ENCODE data around the gene SLC25A33.

Gene SLC25A33

DNA sequence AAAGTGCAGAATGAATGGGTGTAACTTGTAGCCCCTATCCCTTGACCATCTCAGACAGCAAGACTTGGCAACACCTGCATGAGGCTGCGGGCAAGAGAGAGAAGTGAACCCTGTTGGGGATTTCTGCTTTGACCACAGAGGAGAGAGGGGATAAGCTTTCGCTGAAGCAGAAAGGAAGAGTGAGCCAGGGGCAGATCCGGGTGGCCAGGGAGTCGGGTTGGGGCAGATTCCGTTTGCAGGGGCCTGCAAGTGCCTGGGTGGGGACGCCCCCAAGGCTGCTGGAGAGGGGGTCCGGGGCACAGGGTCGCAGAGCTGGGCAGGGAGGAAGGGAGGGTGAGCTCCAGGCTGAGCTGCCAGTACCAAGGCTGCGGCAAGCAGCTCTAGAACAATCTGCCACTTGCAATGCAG, 86.9 kb downstream of the SLC25A33 start:
- Histone ChIP-seq H3K4me1 (ENCODE audit: control insufficient read depth, insufficient read depth, low read length) (no peaks in the 10 kb centered on the region), H3K27me3 (ENCODE audit: control insufficient read depth, insufficient read depth, low read length) (peaks cover 11% of the 10 kb centered on the region), H3K36me3 (ENCODE audit: control insufficient read depth, insufficient read depth, low read length) (no peaks in the 10 kb centered on the region), H3K9ac (ENCODE audit: low read length) (no peak overlapping the region), H3K9me3 (ENCODE audit: control insufficient read depth, low read length) (no peaks in the 10 kb centered on the region), H3K4me3 (ENCODE audit: low read length) (no peak overlapping the region)

GRCh38 chr1:9628541-9629444, 89.5 kb downstream of the SLC25A33 start:
- no peaks in the 10 kb centered on the region for H3K36me3 ChIP-seq (ENCODE audit: control insufficient read depth, insufficient read depth, low read length)
- no peaks in the 10 kb centered on the region for H3K9me3 ChIP-seq (ENCODE audit: control insufficient read depth, low read length)
- no peak overlapping the region for H3K4me3 ChIP-seq (ENCODE audit: low read length)
- peaks cover 11% of the 10 kb centered on the region for H3K27me3 ChIP-seq (ENCODE audit: control insufficient read depth, insufficient read depth, low read length)
- no peaks in the 10 kb centered on the region for H3K4me1 ChIP-seq (ENCODE audit: control insufficient read depth, insufficient read depth, low read length)
- H3K9ac ChIP-seq (ENCODE audit: low read length), result no peak overlapping the region

DNA sequence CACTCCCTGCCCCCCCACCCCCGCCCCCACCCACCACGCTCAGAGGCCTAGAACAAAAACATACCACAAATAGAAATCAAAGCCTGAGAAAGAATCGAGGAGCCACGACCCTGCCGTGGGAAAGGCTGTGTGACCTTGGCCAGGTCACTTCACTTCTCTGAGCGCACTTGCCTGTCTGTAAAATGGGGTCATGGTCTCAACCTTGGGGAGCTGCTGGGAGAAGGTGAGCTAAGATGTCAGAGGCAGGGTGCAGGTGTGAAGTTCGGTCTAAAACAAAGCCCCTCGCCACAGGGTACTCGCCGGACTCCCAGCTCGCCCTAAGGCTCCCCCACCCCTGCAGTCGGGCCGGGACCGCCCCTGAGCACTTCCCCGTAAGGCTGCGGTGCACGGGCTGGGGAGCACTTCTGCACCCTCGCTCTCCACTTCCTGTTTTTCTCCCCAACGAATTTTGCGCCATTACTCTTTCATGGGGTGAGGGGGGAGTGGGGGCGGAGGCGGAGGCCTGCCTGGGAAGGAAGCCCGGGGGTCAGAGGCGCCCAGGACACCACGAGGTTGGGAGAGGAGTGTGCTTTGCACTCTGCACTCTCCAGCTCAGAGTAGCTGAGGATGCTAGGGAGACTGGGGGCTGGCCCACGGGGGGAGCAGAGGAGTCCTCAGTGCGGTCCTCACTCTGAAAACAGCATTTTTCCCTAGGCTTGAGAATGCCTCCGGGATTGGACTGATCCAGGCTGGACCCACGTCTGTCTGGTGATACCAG, 90.4 kb downstream of the SLC25A33 start:
- no peaks in the 10 kb centered on the region for H3K36me3 ChIP-seq (ENCODE audit: control insufficient read depth, insufficient read depth, low read length)
- H3K4me1 ChIP-seq (ENCODE audit: control insufficient read depth, insufficient read depth, low read length), result no peaks in the 10 kb centered on the region
- H3K27me3 ChIP-seq (ENCODE audit: control insufficient read depth, insufficient read depth, low read length), result peaks cover 11% of the 10 kb centered on the region
- H3K9me3 ChIP-seq (ENCODE audit: control insufficient read depth, low read length), result no peaks in the 10 kb centered on the region
- H3K9ac ChIP-seq (ENCODE audit: low read length), result no peak overlapping the region
- H3K4me3 ChIP-seq (ENCODE audit: low read length), result no peak overlapping the region

DNA sequence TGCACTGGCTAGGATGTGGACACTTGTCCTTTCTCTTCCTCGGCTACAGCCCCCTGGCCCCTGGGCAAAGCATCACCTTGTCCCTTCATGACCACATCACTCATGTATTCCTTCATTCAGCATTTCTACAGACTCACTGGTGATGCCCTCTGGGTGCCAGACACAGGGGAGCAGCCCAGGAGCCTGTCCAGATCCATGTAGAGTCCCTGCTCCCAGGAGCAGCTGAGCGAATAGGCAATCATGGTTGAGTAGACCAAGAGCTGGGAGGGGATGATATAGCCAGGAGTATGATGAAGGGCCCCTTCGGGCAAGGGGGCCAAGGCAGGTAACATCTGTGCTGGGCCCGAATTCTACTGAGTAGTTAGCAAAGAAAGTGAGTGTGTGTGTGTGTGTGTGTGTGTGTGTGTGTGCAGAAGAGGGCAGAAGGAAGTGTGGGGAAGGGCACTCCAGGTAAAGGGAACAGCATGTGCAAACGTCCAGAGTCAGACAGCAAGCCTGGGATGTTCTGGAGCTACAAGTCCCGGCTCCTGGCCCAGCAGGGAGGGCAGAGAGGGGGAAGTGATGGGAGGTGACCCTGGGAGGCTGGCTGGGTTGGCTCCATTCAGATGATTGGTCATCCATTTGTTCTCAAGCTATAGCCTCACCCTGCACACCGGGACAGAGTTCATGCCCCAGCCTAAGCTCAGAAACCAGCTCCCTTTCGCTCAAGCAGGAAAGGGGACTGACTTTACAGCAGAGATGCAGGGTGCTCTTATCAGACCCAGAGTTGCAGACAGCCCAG, 91.3 kb downstream of the SLC25A33 start:
- H3K36me3 ChIP-seq (ENCODE audit: control insufficient read depth, insufficient read depth, low read length), result no peaks in the 10 kb centered on the region
- H3K4me1 ChIP-seq (ENCODE audit: control insufficient read depth, insufficient read depth, low read length), result no peaks in the 10 kb centered on the region
- peaks cover 11% of the 10 kb centered on the region for H3K27me3 ChIP-seq (ENCODE audit: control insufficient read depth, insufficient read depth, low read length)
- H3K9ac ChIP-seq (ENCODE audit: low read length), result no peak overlapping the region
- H3K9me3 ChIP-seq (ENCODE audit: control insufficient read depth, low read length), result no peaks in the 10 kb centered on the region
- no peak overlapping the region for H3K4me3 ChIP-seq (ENCODE audit: low read length)

- H3K9ac ChIP-seq (ENCODE audit: low read length), result no peak overlapping the region
These were observed 92.3 kb downstream of the SLC25A33 start for GRCh38 chr1:9631613-9632012.

DNA sequence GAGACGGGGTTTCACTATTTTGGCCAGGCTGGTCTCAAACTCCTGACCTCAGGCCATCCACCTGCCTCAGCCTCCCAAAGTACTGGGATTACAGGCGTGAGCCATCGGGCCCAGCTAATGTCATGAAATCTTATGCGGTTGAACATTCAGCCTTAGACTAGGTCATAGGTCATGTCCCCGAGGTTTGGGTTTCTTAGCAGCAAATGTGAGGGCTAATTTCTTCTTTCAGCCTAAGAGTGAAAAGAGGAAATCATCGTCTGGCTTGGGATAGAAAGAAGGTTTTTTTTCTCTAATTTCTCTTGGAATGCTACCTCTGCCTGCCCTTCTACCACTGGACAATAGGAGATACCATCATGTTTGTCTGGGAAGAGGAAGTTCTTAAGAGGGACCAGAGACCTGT, 94.2 kb downstream of the SLC25A33 start:
- Histone ChIP-seq H3K9ac (ENCODE audit: low read length) (no peak overlapping the region), H3K9me3 (ENCODE audit: control insufficient read depth, low read length) (no peaks in the 10 kb centered on the region), H3K4me3 (ENCODE audit: low read length) (no peak overlapping the region), H3K4me1 (ENCODE audit: control insufficient read depth, insufficient read depth, low read length) (no peaks in the 10 kb centered on the region), H3K36me3 (ENCODE audit: control insufficient read depth, insufficient read depth, low read length) (no peaks in the 10 kb centered on the region), H3K27me3 (ENCODE audit: control insufficient read depth, insufficient read depth, low read length) (no peaks in the 10 kb centered on the region)

More at GRCh38 chr1:9631613-9632012, 92.3 kb downstream of the SLC25A33 start:
- H3K4me1 ChIP-seq (ENCODE audit: control insufficient read depth, insufficient read depth, low read length), result no peaks in the 10 kb centered on the region
- no peaks in the 10 kb centered on the region for H3K36me3 ChIP-seq (ENCODE audit: control insufficient read depth, insufficient read depth, low read length)
- H3K27me3 ChIP-seq (ENCODE audit: control insufficient read depth, insufficient read depth, low read length), result no peaks in the 10 kb centered on the region
- H3K4me3 ChIP-seq (ENCODE audit: low read length), result no peak overlapping the region
- H3K9me3 ChIP-seq (ENCODE audit: control insufficient read depth, low read length), result no peaks in the 10 kb centered on the region

- Histone ChIP-seq H3K9ac (ENCODE audit: low read length) (no peak overlapping the region), H3K4me1 (ENCODE audit: control insufficient read depth, insufficient read depth, low read length) (no peaks in the 10 kb centered on the region), H3K36me3 (ENCODE audit: control insufficient read depth, insufficient read depth, low read length) (no peaks in the 10 kb centered on the region)
These were observed 95.3 kb downstream of the SLC25A33 start for GRCh38 chr1:9634582-9634981.

More at GRCh38 chr1:9634582-9634981, 95.3 kb downstream of the SLC25A33 start:
- H3K4me3 ChIP-seq (ENCODE audit: low read length), result no peak overlapping the region
- no peaks in the 10 kb centered on the region for H3K27me3 ChIP-seq (ENCODE audit: control insufficient read depth, insufficient read depth, low read length)
- no peaks in the 10 kb centered on the region for H3K9me3 ChIP-seq (ENCODE audit: control insufficient read depth, low read length)

Measured in mucosa of stomach (tissue), 1 donor.